H1 (cell line): Measurements from ENCODE around the gene CGREF1. TPM values are rescaled to one million over a fixed set of nuclear protein-coding genes. Genes with fewer than 3 reads are reported as not detected.

Source experiments
- CTCF ChIA-PET: fragments of 300-600 bp; sonication (Branson Sonifier 250); formaldehyde crosslinking; loops from one replicate; lab custom pipeline; 2021; ENCODE audit not compliant: partially characterized antibody; lab: Charles Lee
- POLR2A ChIA-PET: fragments of 300-600 bp; sonication (Branson Sonifier 250); formaldehyde crosslinking; loops from one replicate; lab custom pipeline; 2021; ENCODE audit warnings: inconsistent platforms; ENCODE audit not compliant: partially characterized antibody; lab: Charles Lee
- DNase-seq, 2 experiments: peaks; one replicate each; pipeline versions ENCODE4 v3.0.0 to v3.0.0-alpha.2; 2010 to 2022; ENCODE audit warnings: low spot score in 2 of 2, low read depth in 1 of 2, mixed read lengths in 1 of 2
- FAIRE-seq: peaks from 2 replicates; lab custom pipeline; 2011; peaks lifted over from hg19 to GRCh38; lab: Jason Lieb, UNC
- H2AFZ ChIP-seq: 2 replicates; pipeline ENCODE4 v1.8.1; 2012; ENCODE audit warnings: low read length, inconsistent platforms
- H2AK5ac ChIP-seq: 2 replicates; pipeline ENCODE4 v1.6.1; 2013; ENCODE audit warnings: low read depth, low read length
- H2BK120ac ChIP-seq: replicated peaks from 2 replicates; pipeline ENCODE3; 2013; ENCODE audit warnings: low read depth, low read length, inconsistent platforms
- H2BK12ac ChIP-seq: 2 replicates; pipeline ENCODE4 v1.6.1; 2013; ENCODE audit warnings: low read depth, low read length
- H2BK15ac ChIP-seq: 2 replicates; pipeline ENCODE4 v1.6.1; 2013; ENCODE audit warnings: low read length
- H2BK20ac ChIP-seq: 2 replicates; pipeline ENCODE4 v1.6.1; 2013; ENCODE audit warnings: low read length
- H2BK5ac ChIP-seq: 2 replicates; pipeline ENCODE4 v1.6.1; 2013; ENCODE audit warnings: low read depth, low read length
- H3K14ac ChIP-seq: 2 replicates; pipeline ENCODE4 v1.6.1; 2013; ENCODE audit warnings: inconsistent platforms; ENCODE audit not compliant: insufficient read length
- H3K18ac ChIP-seq: 2 replicates; pipeline ENCODE4 v1.6.1; 2013; ENCODE audit warnings: low read length; ENCODE audit errors: extremely low read depth
- H3K23ac ChIP-seq: 2 replicates; pipeline ENCODE4 v1.6.1; 2013; ENCODE audit warnings: inconsistent platforms; ENCODE audit not compliant: insufficient read length
- H3K23me2 ChIP-seq: 2 replicates; pipeline ENCODE4 v1.6.1; 2013; ENCODE audit warnings: low read depth, low read length
- H3K27ac ChIP-seq: 2 replicates; pipeline ENCODE4 v1.6.1; 2011; ENCODE audit warnings: low read depth, low read length, inconsistent platforms
- H3K27me3 ChIP-seq, 4 experiments: replicated peaks in 1 of 4; 1 replicate in 1 of 4; 2 replicates in 3 of 4; pipeline versions ENCODE4 v1.6.1 to v1.8.1; 2011 to 2013; ENCODE audit warnings: low read length in 3 of 4, mild to moderate bottlenecking in 3 of 4, inconsistent platforms in 2 of 4, mixed read lengths in 2 of 4, moderate library complexity in 1 of 4; ENCODE audit not compliant: control insufficient read depth in 3 of 4, insufficient read depth in 3 of 4; ENCODE audit errors: extremely low read depth in 1 of 4
- H3K36me3 ChIP-seq, 4 experiments: 2 replicates each; pipeline versions ENCODE4 v1.6.1 to v1.8.1; 2011 to 2013; ENCODE audit warnings: mild to moderate bottlenecking in 4 of 4, low read length in 3 of 4, moderate library complexity in 2 of 4, control low read depth in 1 of 4, inconsistent platforms in 1 of 4; ENCODE audit not compliant: insufficient read depth in 4 of 4, control insufficient read depth in 2 of 4
- H3K4ac ChIP-seq: replicated peaks from 2 replicates; pipeline ENCODE3; 2013; ENCODE audit warnings: low read length, low read depth, mixed read lengths, inconsistent platforms; ENCODE audit not compliant: insufficient read length
- H3K4me1 ChIP-seq, 4 experiments: replicated peaks in 1 of 4; 1 replicate in 1 of 4; 2 replicates in 3 of 4; pipeline versions ENCODE4 v1.6.1 to v1.8.1; 2011 to 2013; ENCODE audit warnings: low read length in 3 of 4, inconsistent platforms in 2 of 4, mixed read lengths in 1 of 4; ENCODE audit not compliant: insufficient read depth in 4 of 4, control insufficient read depth in 3 of 4
- H3K4me2 ChIP-seq, 2 experiments: 2 replicates each; pipeline versions ENCODE4 v1.6.1 to v1.8.1; 2011 to 2013; ENCODE audit warnings: low read depth in 2 of 2, low read length in 2 of 2, control low read depth in 1 of 2, inconsistent platforms in 1 of 2, mild to moderate bottlenecking in 1 of 2; ENCODE audit not compliant: insufficient read depth in 1 of 2
- H3K4me3 ChIP-seq, 4 experiments: fragments of 200-600, 300-600 bp in 1 of 4; sonication (generic), shearing (Covaris generic), sonication (Bioruptor Twin) in 1 of 4; 2 replicates each; pipeline versions ENCODE4 v1.5.1 to v1.8.1; 2011 to 2016; ENCODE audit warnings: low read length in 4 of 4, low read depth in 3 of 4, control low read depth in 2 of 4, inconsistent platforms in 2 of 4, mild to moderate bottlenecking in 2 of 4, mixed read lengths in 1 of 4, moderate library complexity in 1 of 4; ENCODE audit not compliant: insufficient read depth in 2 of 4; ENCODE audit errors: extremely low read depth in 1 of 4
- H3K56ac ChIP-seq: replicated peaks from 2 replicates; pipeline ENCODE3; 2013; ENCODE audit warnings: low read depth, mild to moderate bottlenecking, mixed read lengths, low read length, inconsistent platforms; ENCODE audit not compliant: insufficient read length
- H3K79me1 ChIP-seq: 2 replicates; pipeline ENCODE4 v1.6.1; 2013; ENCODE audit warnings: low read depth, low read length, control low read depth
- H3K79me2 ChIP-seq, 2 experiments: 2 replicates each; pipeline versions ENCODE4 v1.6.1 to v1.8.1; 2012 to 2013; ENCODE audit warnings: low read length in 2 of 2, mild to moderate bottlenecking in 2 of 2, inconsistent platforms in 1 of 2; ENCODE audit not compliant: insufficient read depth in 2 of 2, control insufficient read depth in 1 of 2
- H3K9ac ChIP-seq, 4 experiments: replicated peaks in 1 of 4; 1 replicate in 1 of 4; 2 replicates in 3 of 4; pipeline versions ENCODE4 v1.6.1 to v1.8.1; 2011 to 2013; ENCODE audit warnings: low read depth in 3 of 4, low read length in 3 of 4, control low read depth in 2 of 4, mild to moderate bottlenecking in 2 of 4, moderate library complexity in 2 of 4, inconsistent platforms in 1 of 4; ENCODE audit errors: extremely low read depth in 1 of 4
- H3K9me3 ChIP-seq, 2 experiments: 2 replicates each; pipeline versions ENCODE4 v1.6.1 to v1.8.1; 2012 to 2013; ENCODE audit warnings: mild to moderate bottlenecking in 2 of 2, moderate library complexity in 2 of 2, control low read depth in 1 of 2, inconsistent platforms in 1 of 2, low read depth in 1 of 2, low read length in 1 of 2, mixed read lengths in 1 of 2; ENCODE audit not compliant: insufficient read depth in 2 of 2
- H4K20me1 ChIP-seq, 2 experiments: replicated peaks in 1 of 2; 2 replicates each; pipeline versions ENCODE3 to v1.8.1; 2011 to 2013; ENCODE audit warnings: inconsistent platforms in 2 of 2, low read length in 2 of 2, mild to moderate bottlenecking in 1 of 2; ENCODE audit not compliant: insufficient read depth in 2 of 2, control insufficient read depth in 1 of 2
- H4K5ac ChIP-seq: 2 replicates; pipeline ENCODE4 v1.6.1; 2013; ENCODE audit warnings: low read length, low read depth, mixed read lengths, inconsistent platforms; ENCODE audit not compliant: insufficient read length
- H4K8ac ChIP-seq: 2 replicates; pipeline ENCODE4 v1.8.0; 2013; ENCODE audit warnings: mild to moderate bottlenecking, moderate library complexity, low read length, inconsistent platforms; ENCODE audit not compliant: insufficient read depth; ENCODE audit errors: extremely low read depth
- H4K91ac ChIP-seq: replicated peaks from 2 replicates; pipeline ENCODE3; 2013; ENCODE audit warnings: low read length, mixed read lengths, inconsistent platforms; ENCODE audit not compliant: insufficient read length
- BRCA1 ChIP-seq: IDR thresholded peaks from 2 replicates; pipeline ENCODE4 v1.6.1; 2012; ENCODE audit warnings: low read depth, low read length, improper control_type of control experiment
- CHD1 ChIP-seq: IDR thresholded peaks from 2 replicates; pipeline ENCODE4 v1.6.1; 2012; ENCODE audit warnings: low read depth, low read length, improper control_type of control experiment
- CHD2 ChIP-seq: IDR thresholded peaks from 2 replicates; pipeline ENCODE4 v1.6.1; 2012; ENCODE audit warnings: low read length, improper control_type of control experiment
- E2F6 ChIP-seq: IDR thresholded peaks from 2 replicates; pipeline ENCODE4 v1.6.1; 2012; ENCODE audit warnings: inconsistent platforms
- GABPA ChIP-seq: IDR thresholded peaks from 2 replicates; pipeline ENCODE4 v1.6.1; 2011; ENCODE audit warnings: mild to moderate bottlenecking, low read length, moderate library complexity, borderline replicate concordance; ENCODE audit not compliant: insufficient read depth
- HDAC6 ChIP-seq: IDR thresholded peaks from one replicate; pipeline ENCODE4 v1.7.1; 2012; ENCODE audit warnings: low read depth, mild to moderate bottlenecking, inconsistent platforms, low read length, moderate library complexity
- NANOG ChIP-seq: IDR thresholded peaks from 2 replicates; pipeline ENCODE4 v1.6.1; 2011; ENCODE audit warnings: low read length, low read depth, mild to moderate bottlenecking, inconsistent platforms; ENCODE audit not compliant: insufficient read depth, poor library complexity, severe bottlenecking
- NRF1 ChIP-seq: IDR thresholded peaks from 2 replicates; pipeline ENCODE4 v1.6.1; 2011; ENCODE audit warnings: mild to moderate bottlenecking, low read depth, low read length, improper control_type of control experiment
- POU5F1 ChIP-seq: IDR thresholded peaks from 2 replicates; pipeline ENCODE4 v1.6.1; 2011; ENCODE audit warnings: low read depth, mild to moderate bottlenecking, low read length, moderate library complexity
- RFX5 ChIP-seq: IDR thresholded peaks from 2 replicates; pipeline ENCODE4 v1.6.1; 2011; ENCODE audit warnings: low read depth, low read length, improper control_type of control experiment, borderline replicate concordance
- SIRT6 ChIP-seq: IDR thresholded peaks from one replicate; pipeline ENCODE4 v1.7.1; 2012; ENCODE audit warnings: low read length, inconsistent platforms
- SP4 ChIP-seq: IDR thresholded peaks from 2 replicates; pipeline ENCODE4 v1.6.1; 2012; ENCODE audit warnings: low read length, inconsistent platforms
- SUZ12 ChIP-seq: fragments of 200-600 bp; sonication (generic); IDR thresholded peaks from 2 replicates; pipeline ENCODE4 v1.6.1; 2012; ENCODE audit warnings: mild to moderate bottlenecking, inconsistent platforms, low read length, moderate library complexity, mixed read lengths
- TEAD4 ChIP-seq: IDR thresholded peaks from 2 replicates; pipeline ENCODE4 v1.6.1; 2012; ENCODE audit warnings: low read depth, low read length, inconsistent platforms, mixed read lengths
- WGBS, 2 experiments: shearing (Covaris generic) in 1 of 2; methylation state at CpG; one replicate each; pipeline versions ENCODE4 v1.1.6 to v1.1.7; 2013 to 2015; ENCODE audit warnings: low lambda C conversion rate in 2 of 2, mixed read lengths in 2 of 2, inconsistent platforms in 1 of 2, low coverage in 1 of 2, missing lambda C conversion rate in 1 of 2; ENCODE audit not compliant: insufficient replicate concordance in 2 of 2, insufficient coverage in 1 of 2, insufficient read length in 1 of 2; ENCODE audit errors: extremely low coverage in 1 of 2, missing lambda C conversion rate in 1 of 2; 5-methylcytosine and 5-hydroxymethylcytosine counted together
- polyA plus RNA-seq, 7 experiments: library from polyadenylated mRNA; depleted of rRNA in 3 of 7; stranded (reverse) in 5 of 7; unstranded in 2 of 7; fragments of >200 nt in 5 of 7; fragments of 200-250 nt in 2 of 7; gene quantifications; 1 replicate in 5 of 7; 2 replicates in 1 of 7; 4 replicates in 1 of 7; pipeline versions ENCODE4 v1.2.1 to v1.2.3, GENCODE V29; 2011 to 2013; ENCODE audit warnings: missing spikeins in 2 of 7, mixed read lengths in 2 of 7
- total RNA-seq: library from RNA; stranded (reverse); fragmentation: NEBNext Ultra II Directional; extraction: Animal tissue kit (Norgen Biotek cat#: 25700); gene quantifications from 2 replicates; pipeline ENCODE4 v1.2.1, GENCODE V29; 2021

CGREF1 gene
- total and polyA plus RNA-seq, 2 of the 8 experiments (the other 6 are each of a cell fraction or from before 2014, with no cell fraction given) = 2.5 to 3.4 TPM

DNA sequence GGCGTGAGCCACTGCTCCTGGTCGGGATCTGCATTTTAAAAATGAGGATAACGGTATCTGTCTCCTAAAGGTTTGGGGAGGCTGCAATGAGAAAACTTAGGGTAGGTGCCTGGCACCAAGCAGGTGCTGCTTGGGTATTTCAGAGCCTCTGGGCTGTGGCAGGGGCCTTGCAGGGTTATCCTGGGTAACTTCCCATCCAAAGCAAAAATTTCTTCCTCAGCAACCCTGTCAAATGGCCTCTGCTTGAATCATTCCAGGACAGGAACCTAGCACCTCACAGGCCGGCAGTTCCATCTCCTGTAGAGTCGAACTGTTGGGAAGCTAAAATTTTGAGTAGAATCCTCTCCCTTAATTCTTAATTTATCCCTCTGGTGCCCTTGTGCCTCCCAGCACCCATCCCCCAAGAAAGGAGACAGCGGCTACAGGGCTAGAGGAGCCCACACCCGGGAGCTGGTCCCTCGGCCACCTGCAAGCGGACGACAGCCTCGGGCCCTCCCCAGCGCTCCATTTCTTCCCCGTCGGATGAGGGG is 868 bp downstream of the CGREF1 start:
- no peak overlapping the region for H3K14ac ChIP-seq
- H2BK5ac ChIP-seq = no peak overlapping the region
- no peak overlapping the region for H2AK5ac ChIP-seq
- ChIA-PET POLR2A (interaction anchor here (0.6 to 1.5 kb wide), 7 partner anchors 8 to 63 kb away, joined by 3 to 5 read pairs (median 4); partner anchors contain the start of gene PREB), CTCF (interaction anchor here (0.7 to 1.2 kb wide), 4 partner anchors 8 to 52 kb away, joined by 3 to 6 read pairs (median 4); no protein-coding TSS in a partner anchor)
- H4K5ac ChIP-seq = no peak overlapping the region
- no peak overlapping the region for H3K23ac ChIP-seq
- peak overlapping the region; percentile 88; the same call in 1 of the 2 replicates for H4K8ac ChIP-seq
- H4K91ac ChIP-seq = no peak overlapping the region
- no peak overlapping the region for H3K4ac ChIP-seq
- H3K23me2 ChIP-seq = peaks cover 10% of the 10 kb centered on the region
- peak overlapping the region; percentile 40 to 68 (median 52) for H3K4me3 ChIP-seq
- FAIRE-seq (no peak), DNase-seq (no peak)
- H3K79me1 ChIP-seq = no peaks in the 10 kb centered on the region
- H3K4me2 ChIP-seq = peak overlapping the region; percentile 94 to 98
- H3K27me3 ChIP-seq = peaks cover 8 to 56% (median 42%) of the 10 kb centered on the region in 4 experiments
- no peaks in the 10 kb centered on the region for H3K9me3 ChIP-seq
- no peaks in the 10 kb centered on the region for H3K79me2 ChIP-seq
- H3K9ac ChIP-seq = no peak overlapping the region
- H2BK120ac ChIP-seq = no peak overlapping the region
- peak overlapping the region; percentile 51; the same call in 1 of the 2 replicates for H3K18ac ChIP-seq
- H2BK15ac ChIP-seq = no peak overlapping the region
- H3K36me3 ChIP-seq = no peaks in the 10 kb centered on the region
- H2BK20ac ChIP-seq = no peak overlapping the region
- H2AFZ ChIP-seq = peak overlapping the region; percentile 86; the same call in 1 of the 2 replicates
- 53% methylated on average over 10 of the region's 14 CpGs; no CpG with 5 or more reads in 1 of the 2 experiments for WGBS, 2 experiments
- no peak overlapping the region for H3K27ac ChIP-seq
- H2BK12ac ChIP-seq = no peak overlapping the region
- H4K20me1 ChIP-seq = no peaks in the 10 kb centered on the region
- no peak overlapping the region for H3K56ac ChIP-seq
- peaks cover 0 to 12% (median 7%) of the 10 kb centered on the region in 4 experiments; a peak in 5 of 7 replicates for H3K4me1 ChIP-seq
- TF ChIP-seq SIRT6 = no peak
- no peak for TF ChIP-seq CHD2
- TF ChIP-seq SUZ12 = no peak
- no peak for TF ChIP-seq TEAD4
- TF ChIP-seq RFX5 = no peak
- TF ChIP-seq BRCA1 = no peak
- no peak for TF ChIP-seq E2F6
- no peak for TF ChIP-seq SP4
- TF ChIP-seq GABPA = no peak
- no peak for TF ChIP-seq POU5F1
- no peak for TF ChIP-seq NANOG
- TF ChIP-seq HDAC6 = no peak
- no peak for TF ChIP-seq CHD1
- TF ChIP-seq NRF1 = no peak
